ENCODE measurements around the gene THPO. TPM values are rescaled to one million over a fixed set of nuclear protein-coding genes. Genes with fewer than 3 reads are reported as not detected.
A peak's percentile ranks its signal among the peaks of the same experiment; 100 is the strongest.

The THPO gene
- total RNA-seq, 1 donor from 2014 or later = 0.28 TPM

GRCh38 chr3:184360070-184360928, 17.7 kb downstream of the THPO start:
- H3K9me3 Mint-ChIP-seq (ENCODE audit: unreplicated experiment) = no peaks in the 10 kb centered on the region
- peak overlapping the region; percentile 89 for H3K4me3 Mint-ChIP-seq (ENCODE audit: unreplicated experiment)
- DNase-seq (ENCODE audit: low spot score) = no peak
- no peak for TF ChIP-seq CTCF (IDR thresholded peaks at IDR 0.05; ENCODE audit: unreplicated experiment)
- H3K27ac Mint-ChIP-seq (ENCODE audit: unreplicated experiment) = peak overlapping the region; percentile 58
- peaks cover 9% of the 10 kb centered on the region for H3K27me3 Mint-ChIP-seq (ENCODE audit: unreplicated experiment)
- peaks cover 18% of the 10 kb centered on the region for H3K4me1 Mint-ChIP-seq (ENCODE audit: unreplicated experiment)
- peaks cover 13% of the 10 kb centered on the region for H3K36me3 Mint-ChIP-seq (ENCODE audit: low read depth, unreplicated experiment)

- Mint-ChIP-seq H3K27me3 (ENCODE audit: unreplicated experiment) (peaks cover 9% of the 10 kb centered on the region), H3K4me1 (ENCODE audit: unreplicated experiment) (peaks cover 11% of the 10 kb centered on the region), H3K9me3 (ENCODE audit: unreplicated experiment) (no peaks in the 10 kb centered on the region), H3K27ac (ENCODE audit: unreplicated experiment) (no peak overlapping the region), H3K36me3 (ENCODE audit: low read depth, unreplicated experiment) (peaks cover 8% of the 10 kb centered on the region), H3K4me3 (ENCODE audit: unreplicated experiment) (no peak overlapping the region)
- DNase-seq (ENCODE audit: low spot score) = no peak
- TF ChIP-seq CTCF (IDR thresholded peaks at IDR 0.05; ENCODE audit: unreplicated experiment) = no peak
These were observed 18.4 kb downstream of the THPO start for GRCh38 chr3:184359610-184360009.

- H3K9me3 Mint-ChIP-seq (ENCODE audit: unreplicated experiment) = no peaks in the 10 kb centered on the region
- DNase-seq (ENCODE audit: low spot score) = no peak
- no peak for TF ChIP-seq CTCF (IDR thresholded peaks at IDR 0.05; ENCODE audit: unreplicated experiment)
- peaks cover 5% of the 10 kb centered on the region for H3K36me3 Mint-ChIP-seq (ENCODE audit: low read depth, unreplicated experiment)
- H3K27ac Mint-ChIP-seq (ENCODE audit: unreplicated experiment) = no peak overlapping the region
- peaks cover 7% of the 10 kb centered on the region for H3K27me3 Mint-ChIP-seq (ENCODE audit: unreplicated experiment)
- H3K4me1 Mint-ChIP-seq (ENCODE audit: unreplicated experiment) = peaks cover 7% of the 10 kb centered on the region
- H3K4me3 Mint-ChIP-seq (ENCODE audit: unreplicated experiment) = no peak overlapping the region
These were observed 19.1 kb downstream of the THPO start for GRCh38 chr3:184358921-184359350.

GRCh38 chr3:184358124-184358767, 19.8 kb downstream of the THPO start:
- no peak for DNase-seq (ENCODE audit: low spot score)
- H3K9me3 Mint-ChIP-seq (ENCODE audit: unreplicated experiment) = no peaks in the 10 kb centered on the region
- no peak for TF ChIP-seq CTCF (IDR thresholded peaks at IDR 0.05; ENCODE audit: unreplicated experiment)
- peaks cover 4% of the 10 kb centered on the region for H3K4me1 Mint-ChIP-seq (ENCODE audit: unreplicated experiment)
- peaks cover 6% of the 10 kb centered on the region for H3K27me3 Mint-ChIP-seq (ENCODE audit: unreplicated experiment)
- no peak overlapping the region for H3K27ac Mint-ChIP-seq (ENCODE audit: unreplicated experiment)
- peaks cover 5% of the 10 kb centered on the region for H3K36me3 Mint-ChIP-seq (ENCODE audit: low read depth, unreplicated experiment)
- no peak overlapping the region for H3K4me3 Mint-ChIP-seq (ENCODE audit: unreplicated experiment)
